GM19372 (cell line): ENCODE results near the gene HSFX4.
A peak's percentile ranks its signal among the peaks of the same experiment; 100 is the strongest.
"Not testable (repeated sequence)": the region's sequence is repeated elsewhere in the genome, so short reads cannot be mapped to it uniquely, and the experiment has no call there.

Experiments
- ATAC-seq: cut with Tn5 transposase; IDR thresholded peaks from one replicate; pipeline ENCODE4 v1.9.1; 2021; ENCODE audit warnings: mild to moderate bottlenecking, low read depth, moderate library complexity; ENCODE audit not compliant: unreplicated experiment

Gene HSFX4

DNA sequence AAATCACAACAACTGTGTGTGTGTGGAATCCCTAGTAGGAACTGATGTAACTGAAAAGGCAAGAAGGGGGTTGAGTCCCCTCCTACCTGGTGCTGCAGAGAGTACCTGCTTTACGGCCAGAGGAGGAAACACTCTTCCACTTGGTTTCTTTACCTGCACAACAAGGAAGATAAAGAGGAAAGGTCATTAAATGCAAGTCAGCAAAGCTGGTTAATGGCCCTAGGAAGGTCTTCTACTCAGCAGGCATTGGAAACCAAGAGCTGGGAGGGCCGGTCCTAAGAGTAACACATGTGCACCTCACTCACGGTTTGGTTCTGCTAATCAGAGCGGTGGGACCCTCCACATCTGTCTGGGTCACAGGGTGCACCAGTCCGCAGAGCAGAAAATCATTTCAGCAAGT lies 8.0 kb downstream of the HSFX4 start:
- ATAC-seq, result not testable (repeated sequence)

DNA sequence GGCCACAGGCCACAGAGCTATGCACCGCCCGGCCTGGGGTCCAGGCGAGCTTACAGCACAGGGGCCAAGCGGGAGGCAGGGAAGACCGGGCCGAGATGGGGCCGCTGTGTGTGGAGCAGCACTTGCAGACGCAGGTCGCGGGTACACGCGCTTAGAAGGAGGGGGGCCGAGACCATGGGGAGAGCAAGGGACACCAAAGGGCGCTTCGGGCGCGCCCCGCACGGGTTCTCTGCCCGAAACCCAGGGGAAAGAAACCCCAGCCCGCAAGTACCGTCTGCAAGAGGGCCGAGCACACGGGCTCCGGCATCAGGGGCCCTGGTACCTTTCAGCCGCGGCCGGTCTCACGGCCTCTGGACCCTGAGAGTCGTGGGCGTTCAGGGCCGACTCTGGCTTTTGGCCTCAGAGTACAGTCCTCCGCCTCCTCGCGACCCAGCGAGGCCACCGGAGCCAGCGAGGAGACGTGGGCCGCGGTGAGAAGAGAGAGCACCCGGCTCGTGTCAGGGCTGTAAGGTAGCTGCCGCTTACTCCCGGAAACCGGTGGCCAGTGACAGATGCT lies 8.6 kb downstream of the HSFX4 start:
- ATAC-seq, result peak; percentile 8

DNA sequence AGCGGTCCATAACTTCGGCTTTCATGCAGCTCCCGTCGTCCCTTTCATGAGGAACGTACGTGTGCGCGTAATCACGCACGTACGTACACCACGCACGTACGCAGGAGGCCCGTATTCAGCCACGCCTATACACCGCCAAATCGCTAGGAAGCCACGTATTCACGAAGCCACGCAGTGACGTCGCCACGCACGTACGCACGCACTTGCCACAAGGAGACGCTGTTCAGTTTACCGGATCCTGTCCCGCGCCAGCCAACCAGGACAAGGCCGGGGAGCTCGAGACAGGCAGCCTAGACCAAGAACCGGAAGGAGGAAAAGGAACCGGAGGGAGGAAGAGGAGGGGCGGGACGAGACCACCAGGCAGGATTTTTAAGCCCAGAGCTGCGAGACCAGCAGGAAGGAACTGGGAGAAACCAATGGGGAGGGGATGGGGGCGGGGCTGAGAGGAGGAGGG lies 9.1 kb downstream of the HSFX4 start, which contains the start of gene EOLA2:
Gene EOLA2 (minus strand): TSS at position 65 of the 454 bp plus-strand sequence. CDS start 4,617 bp downstream, outside the sequence.
- ATAC-seq, result peak; percentile 64

DNA sequence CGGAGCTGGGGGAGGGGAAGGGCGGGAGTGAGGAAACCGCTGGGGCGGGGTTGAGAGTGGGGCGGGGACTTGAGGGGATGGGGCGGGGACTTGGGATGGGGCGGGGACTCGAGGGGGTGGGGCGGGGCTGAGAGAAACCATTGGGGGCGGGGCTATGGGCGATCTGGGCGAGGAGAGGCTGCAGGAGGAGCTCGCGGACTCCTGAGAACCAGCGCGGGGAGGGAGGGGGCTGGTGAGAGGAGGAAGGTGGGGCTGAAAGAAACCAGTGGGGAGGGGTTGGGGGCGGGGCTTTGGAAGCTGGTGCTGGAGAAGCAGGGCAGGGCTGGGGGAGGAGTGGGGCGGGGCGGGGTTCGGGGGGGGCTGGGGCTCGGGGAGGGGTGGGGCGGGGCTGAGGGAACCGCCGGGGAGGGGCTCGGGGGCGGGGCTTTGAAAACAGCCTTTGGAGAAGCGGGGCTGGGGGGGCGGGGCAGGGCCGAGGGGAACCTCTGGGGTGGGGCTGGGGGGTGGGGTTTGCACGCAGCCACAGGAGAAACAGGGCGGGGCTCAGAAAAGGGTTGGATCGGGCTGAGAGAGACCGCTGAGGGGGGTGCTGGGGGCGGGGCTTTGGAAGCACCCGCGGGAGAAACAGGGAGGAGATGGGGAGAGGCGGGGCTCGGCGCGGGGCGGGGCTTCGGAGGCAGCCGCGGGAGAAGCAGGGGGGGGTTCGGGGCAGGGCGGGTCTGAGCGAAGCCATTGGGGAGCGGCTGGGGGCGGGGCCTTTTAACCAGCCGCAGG lies 9.7 kb downstream of the HSFX4 start:
- ATAC-seq, result peak; percentile 14

DNA sequence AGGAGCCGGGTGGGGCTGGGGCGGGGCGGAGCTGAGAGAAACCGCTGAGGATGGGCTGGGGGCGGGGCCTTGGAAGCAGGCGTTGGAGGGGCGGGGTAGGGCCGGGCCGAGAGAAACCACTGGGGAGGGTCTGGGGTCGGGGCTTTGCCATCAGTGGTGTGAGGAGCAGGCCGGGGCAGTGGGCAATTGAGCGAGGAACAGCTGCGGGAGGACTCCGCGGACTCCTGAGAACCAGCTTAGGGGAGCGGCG lies 10.2 kb downstream of the HSFX4 start:
- no peak for ATAC-seq

DNA sequence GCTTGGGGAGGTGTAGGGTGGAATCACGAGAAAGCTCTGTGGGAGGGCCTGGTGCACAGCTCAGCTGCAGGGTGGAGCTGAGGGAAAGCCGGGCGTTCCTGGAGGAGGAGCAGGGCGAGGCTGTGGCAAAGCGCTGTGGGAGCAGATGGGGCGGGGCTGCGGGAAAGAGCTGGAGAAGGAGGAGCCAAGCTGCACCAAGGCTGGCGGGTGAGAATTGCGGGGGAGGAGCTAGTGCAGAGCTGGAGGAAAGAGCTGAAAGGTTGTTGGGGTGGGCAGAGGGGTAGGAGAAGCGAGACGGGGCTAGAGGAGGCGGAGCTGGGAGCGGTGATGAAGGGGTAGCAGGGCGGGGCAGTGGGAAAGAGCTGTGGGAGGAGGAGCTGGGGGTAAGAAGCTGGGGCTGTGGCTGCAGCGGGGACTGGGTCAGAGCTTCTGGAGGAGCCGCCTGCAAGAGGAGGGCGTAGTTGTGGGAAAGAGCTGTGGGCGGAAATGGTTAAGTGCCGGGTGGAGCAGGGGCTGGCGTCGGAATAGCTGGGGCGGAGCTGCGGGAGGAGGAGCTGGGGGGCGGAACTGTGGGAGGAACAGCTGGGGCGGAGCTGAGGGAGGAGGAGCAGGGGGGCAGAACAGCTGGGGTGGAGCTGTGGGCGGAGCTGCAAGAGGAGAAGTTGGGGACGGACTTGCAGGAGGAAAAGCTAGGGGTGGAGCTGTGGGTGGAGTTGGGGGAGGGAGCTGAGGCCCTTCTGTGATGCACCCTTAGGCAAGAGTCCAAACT lies 10.7 kb downstream of the HSFX4 start:
- peak; percentile 38 for ATAC-seq

DNA sequence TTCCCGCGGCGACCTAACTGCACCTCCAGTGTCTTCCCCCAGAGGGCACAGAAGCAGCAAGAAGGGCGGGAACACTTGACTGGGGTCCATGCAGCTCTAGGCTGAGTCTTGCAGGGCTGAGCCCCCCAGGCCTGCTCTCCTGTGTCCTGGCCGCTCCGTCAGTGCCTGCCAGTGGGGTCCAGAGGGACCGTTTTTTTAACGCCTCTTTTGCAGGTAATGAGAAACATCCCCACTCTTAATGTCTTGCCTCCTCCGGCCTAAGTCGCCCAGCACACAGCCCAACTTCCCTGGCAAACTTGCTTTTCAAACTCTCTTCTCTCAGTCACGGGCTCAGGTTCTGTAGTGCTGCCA lies 11.3 kb downstream of the HSFX4 start:
- ATAC-seq, result not testable (repeated sequence)

DNA sequence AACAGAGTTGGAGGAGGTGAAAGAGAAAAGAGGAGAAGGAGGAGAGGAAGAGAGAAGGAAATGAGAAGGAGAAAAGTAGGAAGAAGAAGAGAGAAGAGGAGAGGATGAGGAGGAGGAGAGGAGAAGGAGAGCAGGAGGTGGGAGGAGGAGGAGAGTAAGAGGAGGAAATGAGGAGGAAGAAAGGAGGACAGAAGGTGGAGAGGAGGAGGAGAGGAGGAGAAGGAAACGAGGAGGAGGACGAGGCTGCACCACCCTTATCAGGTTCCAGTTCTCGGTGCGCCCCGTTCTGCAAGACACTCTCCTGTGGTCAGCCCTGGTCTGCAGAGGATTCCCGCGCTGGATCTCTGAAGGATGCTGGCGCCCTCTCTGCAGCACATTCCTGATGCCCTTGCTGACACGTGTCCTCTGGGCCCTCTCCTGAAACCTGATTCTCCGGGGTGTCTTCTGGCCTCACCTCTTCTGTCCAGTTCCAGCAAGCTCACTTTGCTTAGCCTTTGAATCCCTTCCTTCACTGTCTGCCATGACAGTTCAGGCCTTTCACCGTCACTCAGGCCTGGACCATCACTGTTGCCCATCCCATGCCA lies 15.8 kb downstream of the HSFX4 start:
- ATAC-seq, result not testable (repeated sequence)

DNA sequence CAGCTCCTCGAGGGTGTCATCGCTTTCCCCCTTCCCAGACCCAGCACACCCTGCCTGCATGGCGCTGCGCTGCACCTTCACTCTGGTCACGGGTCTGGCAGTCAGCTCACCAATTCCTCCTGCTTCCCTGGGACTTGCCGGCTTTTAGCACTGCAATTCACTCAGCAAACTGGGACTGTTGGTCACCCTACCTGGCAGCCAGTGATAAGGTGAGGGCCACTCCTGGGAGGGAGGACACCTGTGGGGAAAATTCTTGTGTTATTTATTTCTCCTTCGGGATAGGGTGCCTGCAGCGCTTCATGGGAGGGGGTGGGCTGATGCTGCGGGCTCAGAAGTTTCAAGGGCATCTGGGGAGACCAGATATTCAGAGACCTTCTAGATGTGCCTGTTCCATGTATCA lies 16.4 kb downstream of the HSFX4 start:
- not testable (repeated sequence) for ATAC-seq

DNA sequence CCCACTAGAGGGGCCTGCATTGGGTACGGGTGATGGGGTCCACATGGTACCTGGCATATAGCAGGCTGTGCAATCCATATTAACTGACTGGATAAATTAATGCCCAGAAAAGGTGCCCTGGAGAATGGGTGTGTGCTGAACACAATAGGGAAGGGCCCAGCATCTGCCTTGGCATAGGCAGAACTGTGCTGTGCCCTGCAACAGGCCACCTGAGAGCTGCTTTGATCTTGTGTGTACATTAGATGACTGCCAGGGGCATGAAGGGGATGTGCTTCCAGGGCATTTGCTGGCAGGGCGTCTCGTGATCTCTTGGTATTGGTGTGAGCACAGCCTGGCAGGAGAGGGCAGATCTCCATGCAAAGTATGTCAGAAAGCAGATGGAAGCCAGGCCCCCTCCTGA lies 17.6 kb downstream of the HSFX4 start:
- not testable (repeated sequence) for ATAC-seq

DNA sequence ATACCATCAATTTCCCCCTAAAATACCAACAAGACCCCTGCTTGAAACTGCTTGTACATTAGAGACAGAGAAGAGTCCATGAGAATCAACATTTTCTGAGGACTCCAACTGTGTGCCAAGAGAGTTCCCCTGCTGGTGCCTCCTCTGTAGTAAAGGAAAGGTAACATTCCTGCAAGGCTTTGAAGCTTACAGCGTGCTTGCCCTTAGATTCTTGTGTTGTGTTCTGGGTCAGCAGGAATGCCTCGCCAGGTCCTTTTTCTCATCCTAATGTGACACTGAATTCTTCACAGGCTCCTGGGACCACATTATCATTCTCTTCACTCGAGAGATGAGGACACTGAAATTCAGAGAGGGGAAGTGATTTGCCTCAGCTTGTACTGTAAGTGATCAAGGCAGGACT lies 18.6 kb downstream of the HSFX4 start:
- no peak for ATAC-seq

DNA sequence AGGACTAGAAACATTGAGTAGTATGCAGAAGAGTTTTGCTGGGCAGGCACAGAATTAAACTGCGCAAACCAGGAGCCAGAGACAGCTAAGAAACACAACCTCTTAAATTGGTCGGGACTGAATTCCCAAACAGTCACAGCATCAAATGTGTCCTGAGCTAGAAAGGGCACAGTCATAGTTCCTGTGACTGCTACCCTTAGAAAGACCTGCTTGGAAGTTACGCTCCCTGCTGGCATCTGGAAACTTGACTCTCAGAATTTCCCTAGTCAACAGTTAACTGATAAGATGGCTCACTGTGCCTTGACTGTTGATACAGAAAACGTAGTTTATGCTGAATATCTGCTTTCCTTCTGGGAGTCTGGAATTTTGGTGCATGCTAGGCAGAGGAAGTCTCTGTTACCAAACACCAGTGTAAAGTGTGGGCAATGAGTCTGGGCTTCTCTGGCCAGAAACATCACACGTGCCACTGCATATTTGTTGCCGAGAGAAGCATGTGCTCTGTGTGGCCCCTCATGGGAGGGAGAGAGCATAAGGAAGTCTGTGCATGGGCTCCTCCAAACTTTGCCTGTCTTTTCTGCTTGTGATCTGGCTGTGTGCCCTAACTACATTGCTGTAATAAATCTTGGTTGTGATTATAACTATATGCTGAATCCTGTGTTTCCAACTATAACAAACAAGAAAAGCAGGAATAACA lies 20.5 kb downstream of the HSFX4 start:
- ATAC-seq, result no peak

DNA sequence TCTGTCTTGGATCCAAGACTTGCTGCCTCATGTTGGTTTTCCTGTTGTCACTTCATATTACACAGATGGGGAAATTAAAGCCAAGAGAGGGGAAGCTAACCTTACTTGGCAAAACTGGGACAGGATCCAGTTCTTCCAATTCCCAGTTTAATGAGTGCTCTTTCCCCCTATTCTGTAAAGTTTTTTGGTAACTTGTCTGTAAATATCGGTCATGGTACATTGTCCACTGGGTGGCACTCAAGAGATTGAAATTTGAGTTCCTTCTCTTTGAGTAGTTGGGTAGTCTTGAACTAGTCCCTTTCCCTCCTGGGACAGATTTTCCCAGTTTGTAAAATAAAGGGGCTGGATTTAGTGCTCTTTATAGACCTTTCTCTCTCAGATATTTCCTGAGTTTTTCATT lies 21.3 kb downstream of the HSFX4 start:
- no peak for ATAC-seq

DNA sequence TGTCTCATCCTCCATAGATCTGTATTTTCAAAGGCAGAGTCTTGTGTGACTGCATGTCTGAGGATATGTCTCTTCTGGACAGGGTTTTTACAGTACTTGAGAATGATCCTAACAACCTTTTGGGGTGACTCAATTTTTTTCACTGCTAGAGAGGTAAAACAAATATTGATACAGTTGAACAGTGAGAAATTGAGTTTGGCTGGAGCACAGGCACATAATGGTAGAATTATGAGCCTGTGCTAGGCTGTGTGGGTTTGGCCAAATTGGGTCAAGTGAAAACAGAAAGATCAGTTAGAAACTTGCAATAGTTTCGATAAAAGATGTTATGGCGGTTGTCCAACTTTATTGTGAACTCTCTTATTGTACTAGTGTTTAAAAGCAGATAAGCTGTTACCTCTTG lies 32.2 kb downstream of the HSFX4 start:
- no peak for ATAC-seq

DNA sequence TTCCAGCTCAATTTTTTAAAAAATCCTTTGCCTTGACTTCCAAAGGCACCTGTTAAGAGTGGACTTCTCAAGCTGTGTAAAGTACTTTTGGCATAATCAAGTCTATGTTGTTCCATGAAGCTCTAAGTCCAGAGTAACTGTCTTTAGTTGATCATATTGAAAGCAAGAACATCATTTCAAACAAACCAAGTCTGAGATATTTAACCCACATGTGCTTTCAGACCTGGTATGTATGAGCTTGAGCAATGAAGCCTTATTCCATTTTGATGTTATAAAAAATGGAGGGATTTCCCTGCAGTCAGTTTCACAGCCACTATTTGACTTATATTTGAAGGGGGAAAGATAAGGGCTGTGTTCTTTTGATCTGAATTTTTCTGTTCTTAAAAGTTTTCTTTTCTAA lies 32.6 kb downstream of the HSFX4 start:
- ATAC-seq, result no peak

DNA sequence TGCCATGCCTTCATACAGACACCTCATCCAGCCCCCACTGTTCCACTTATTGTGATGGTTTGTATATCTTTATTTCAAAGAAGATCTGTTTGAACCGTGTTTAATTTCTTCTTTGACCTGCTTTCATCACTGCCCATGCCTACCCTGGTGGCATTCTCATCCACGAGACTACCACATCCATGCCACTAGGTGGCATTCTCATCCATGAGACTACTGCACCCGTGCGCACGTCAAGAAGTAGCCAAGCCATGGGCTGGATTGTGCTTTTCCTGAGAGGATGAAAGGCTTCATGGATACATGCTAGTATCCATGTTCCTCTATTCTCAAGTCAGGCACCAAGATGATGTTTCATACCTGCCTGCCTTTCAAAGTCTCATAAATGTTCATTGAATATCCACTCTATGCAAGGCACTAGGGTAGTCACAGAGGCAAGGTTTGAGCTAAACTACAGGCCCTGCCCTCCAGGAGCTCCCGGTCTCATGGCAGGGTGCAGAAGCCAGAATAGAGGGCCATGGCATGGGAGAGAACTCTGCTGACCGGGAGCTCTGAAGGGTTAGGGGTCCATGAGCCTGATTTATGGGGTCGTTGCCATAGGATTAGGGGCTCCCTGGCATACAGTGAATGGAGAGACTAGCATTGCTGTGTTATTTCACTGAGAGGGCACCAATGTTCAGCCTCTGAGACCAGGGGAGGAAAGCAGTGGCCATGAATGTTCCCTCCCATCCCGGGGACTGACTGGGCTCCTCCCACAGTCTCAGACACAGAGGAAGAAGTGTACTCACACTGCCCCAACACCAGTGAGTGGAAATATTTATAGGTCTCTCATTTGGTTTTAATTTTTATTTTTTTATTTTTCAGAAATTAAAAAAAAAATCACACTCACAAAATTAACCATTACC lies 33.7 kb downstream of the HSFX4 start:
- no peak for ATAC-seq

DNA sequence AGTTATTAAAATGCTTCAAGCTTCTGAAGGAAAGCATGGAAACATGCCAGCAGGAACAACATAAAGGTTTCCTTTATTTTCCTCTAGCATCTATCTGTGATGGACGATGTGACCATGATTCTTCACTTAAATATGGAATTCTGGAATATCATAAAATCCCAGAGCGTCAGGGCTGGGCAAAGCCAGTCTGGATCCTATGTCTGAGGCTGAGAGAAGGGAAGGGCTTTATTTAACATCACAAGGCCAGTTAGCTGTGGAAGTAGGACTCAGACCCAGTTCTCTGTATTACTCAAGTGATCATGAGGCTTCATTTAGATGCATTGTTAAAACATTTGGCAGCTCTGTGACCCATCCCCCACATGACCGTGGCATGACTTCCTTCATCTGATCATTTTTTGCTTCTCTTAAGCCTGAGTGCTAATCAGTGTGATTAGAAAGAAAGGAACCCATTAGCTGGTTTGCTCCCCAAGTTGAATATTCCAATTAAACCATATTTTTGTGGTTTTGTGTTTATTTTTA lies 49.8 kb downstream of the HSFX4 start:
- ATAC-seq, result no peak
